HG03025 (cell line): Measurements from ENCODE around the gene TRMT6.

Experiments used
- ATAC-seq: cut with Tn5 transposase; IDR thresholded peaks from one replicate; pipeline ENCODE4 v1.9.1; 2021; ENCODE audit warnings: mild to moderate bottlenecking, moderate library complexity; ENCODE audit not compliant: unreplicated experiment, low FRiP score

Gene TRMT6

DNA sequence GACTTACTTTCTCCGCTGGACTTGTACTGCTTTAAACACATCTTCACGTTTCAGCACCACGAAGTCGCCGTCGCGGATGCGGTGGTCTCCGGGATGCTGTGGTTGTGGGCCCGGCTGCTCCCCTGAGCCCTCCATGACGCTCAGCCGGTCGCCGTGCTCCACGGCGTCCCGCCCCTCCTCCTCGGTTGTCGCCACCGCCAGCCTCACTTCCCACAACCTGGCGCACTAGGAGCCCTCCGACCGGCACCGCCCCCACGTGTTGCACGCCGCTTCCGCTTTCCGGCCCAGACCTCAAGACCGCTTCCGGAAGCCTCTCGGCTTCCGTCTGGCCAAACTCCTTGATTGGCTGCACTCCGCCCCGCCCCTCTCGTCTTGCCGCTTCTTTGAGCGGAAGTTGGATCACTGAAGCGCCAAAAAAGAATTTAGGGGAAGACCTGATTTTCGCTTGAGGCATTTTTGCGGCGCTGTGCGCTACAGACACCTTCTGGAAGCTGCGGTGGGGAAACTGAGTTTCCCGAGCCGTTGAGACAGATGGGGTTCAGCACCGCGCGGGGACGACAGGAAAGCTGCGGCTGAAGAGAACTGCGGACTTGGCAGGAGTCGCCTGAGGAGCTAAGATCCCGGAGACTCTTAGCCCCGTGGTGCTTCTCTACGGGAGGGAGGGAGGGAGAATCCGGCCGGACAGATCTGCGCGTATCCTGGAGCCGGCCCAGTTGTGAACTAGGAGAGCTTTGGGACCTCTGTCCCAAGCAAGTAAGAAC lies at the start of gene TRMT6, which contains the start of gene MCM8:
Gene TRMT6, minus strand, starts transcription at position 263 of the 761 bp plus-strand sequence. Its CDS starts 128 bp downstream, at position 135.
Gene MCM8, plus strand, starts transcription at position 382 of the 761 bp plus-strand sequence. CDS start 1,364 bp downstream, outside the sequence.
- ATAC-seq: peak; percentile 94

DNA sequence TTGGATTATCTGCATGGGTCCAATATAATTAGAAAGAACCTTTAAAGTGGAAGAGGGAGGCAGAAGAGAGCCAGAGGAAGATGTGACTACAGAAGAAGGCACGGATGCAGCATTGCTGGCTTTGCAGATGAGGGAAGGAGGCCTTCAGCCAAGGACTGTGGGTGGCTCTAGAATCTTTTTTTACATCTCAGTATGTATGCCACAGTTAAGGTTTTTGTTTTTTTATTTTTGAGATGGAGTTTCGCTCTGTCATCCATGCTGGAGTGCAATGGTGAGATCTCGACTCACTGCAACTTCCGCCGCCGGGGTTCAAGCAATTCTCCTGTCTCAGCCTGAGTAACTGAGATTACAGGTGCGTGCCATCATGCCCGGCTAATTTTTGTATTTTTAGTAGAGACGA lies 49.5 kb upstream of the TRMT6 start:
- ATAC-seq: no peak

DNA sequence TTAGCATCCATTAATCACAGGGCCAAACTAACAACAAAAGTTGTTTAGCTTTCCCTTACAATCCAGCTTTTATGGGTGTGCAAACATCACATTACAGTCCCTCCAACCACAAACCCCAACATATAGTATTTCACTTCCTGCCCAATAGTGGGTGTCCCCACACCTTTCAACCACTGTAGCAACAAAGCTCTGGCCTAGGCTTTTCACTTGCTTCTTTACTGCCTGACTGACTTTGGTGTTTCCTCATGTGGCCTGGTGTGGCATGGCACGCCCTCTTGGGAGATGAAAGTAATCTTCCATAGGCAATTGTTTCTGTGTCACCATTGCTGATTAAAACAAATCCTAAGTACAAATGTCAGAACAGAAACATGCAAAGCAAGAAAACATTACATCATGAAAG lies 46.4 kb upstream of the TRMT6 start:
- peak; percentile 87 for ATAC-seq

DNA sequence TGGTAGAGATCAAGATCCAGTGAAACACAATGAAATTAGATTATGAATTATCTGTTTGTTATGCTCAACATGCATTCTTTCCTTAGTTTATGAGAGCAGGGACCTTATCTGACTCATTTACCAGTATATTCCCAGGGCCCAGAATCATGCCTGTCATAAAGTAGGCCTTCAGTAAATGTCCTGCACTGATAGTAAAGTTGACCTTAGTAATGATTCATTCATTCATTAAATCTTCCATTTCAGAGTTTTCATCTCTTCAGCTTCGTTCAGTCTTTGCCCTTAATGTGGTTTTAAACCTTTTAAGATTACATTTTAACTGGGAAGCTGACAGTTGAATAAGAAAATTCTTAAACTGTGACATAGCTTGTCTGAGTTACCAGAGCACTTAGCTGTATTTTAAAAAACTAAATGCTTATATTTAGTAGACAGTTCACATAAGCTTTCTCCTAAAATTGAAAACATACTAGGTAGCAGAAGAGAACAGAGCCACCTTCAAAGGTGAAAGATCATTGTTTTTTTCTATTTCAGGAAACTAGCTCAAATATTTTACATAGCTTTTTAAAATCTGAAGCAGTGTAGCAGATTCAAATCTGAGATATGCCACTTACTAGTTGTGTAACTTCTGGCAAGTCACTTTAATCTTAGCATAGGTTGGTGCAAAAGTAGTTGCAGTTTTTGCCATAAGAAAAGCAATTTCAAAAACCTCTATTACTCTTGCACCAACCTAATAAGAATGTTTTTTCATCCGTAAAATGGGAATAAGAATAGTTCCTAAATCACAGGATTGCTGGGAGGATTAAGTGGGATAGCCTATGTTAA lies 41.5 kb upstream of the TRMT6 start:
- ATAC-seq: no peak

- no peak for ATAC-seq
Observed at GRCh38 chr20:5990946-5991345, 40.6 kb upstream of the TRMT6 start.

GRCh38 chr20:5989539-5989938 lies 39.2 kb upstream of the TRMT6 start:
- ATAC-seq: no peak

- ATAC-seq: no peak
Observed at GRCh38 chr20:5987383-5987782, 37.0 kb upstream of the TRMT6 start.

GRCh38 chr20:5980720-5981538 lies 30.6 kb upstream of the TRMT6 start:
- ATAC-seq: no peak

DNA sequence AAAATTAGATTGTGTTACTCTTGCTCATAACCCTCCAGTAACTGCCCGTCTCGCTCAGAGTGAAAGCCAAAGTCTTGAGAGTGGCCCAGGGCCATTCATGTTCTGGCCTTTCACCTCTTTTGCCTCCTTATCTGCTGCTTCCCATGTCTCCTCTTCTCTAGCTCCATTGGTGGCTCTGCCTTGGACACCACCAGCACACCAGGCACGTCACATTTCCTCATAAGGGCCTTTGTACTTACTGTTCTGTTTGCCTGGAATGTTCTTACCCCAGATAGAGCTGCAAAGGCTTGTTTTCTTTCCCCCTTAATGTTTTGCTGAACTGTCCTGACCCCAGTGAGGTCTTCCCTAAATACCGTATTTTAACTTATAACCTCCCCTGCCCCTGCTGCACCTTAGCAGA lies 29.5 kb upstream of the TRMT6 start:
- ATAC-seq: no peak

- ATAC-seq: no peak
Observed at GRCh38 chr20:5977975-5978374, 27.6 kb upstream of the TRMT6 start.

- no peak for ATAC-seq
Observed at GRCh38 chr20:5977223-5977622, 26.9 kb upstream of the TRMT6 start.

DNA sequence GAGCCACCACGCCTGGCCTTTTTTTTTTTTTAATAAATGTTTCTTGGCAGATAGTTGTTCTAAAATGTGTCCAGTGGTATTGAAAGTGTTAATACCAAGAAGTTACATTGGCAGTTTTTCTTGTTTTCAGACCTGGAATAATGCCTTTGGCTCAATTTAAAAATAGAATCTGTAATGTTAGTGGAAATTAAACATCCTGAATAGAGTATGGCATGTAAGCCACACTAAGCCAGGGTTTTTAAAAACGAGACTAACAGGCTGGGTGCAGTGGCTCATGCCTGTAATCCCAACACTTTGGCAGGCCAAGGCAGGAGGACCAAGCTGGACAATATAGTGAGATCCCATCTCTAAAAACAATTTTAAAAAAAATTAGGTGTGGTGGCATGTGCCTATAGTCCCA lies 25.4 kb upstream of the TRMT6 start:
- no peak for ATAC-seq

GRCh38 chr20:5974531-5974930 lies 24.2 kb upstream of the TRMT6 start:
- no peak for ATAC-seq

GRCh38 chr20:5973971-5974370 lies 23.6 kb upstream of the TRMT6 start:
- ATAC-seq: no peak

DNA sequence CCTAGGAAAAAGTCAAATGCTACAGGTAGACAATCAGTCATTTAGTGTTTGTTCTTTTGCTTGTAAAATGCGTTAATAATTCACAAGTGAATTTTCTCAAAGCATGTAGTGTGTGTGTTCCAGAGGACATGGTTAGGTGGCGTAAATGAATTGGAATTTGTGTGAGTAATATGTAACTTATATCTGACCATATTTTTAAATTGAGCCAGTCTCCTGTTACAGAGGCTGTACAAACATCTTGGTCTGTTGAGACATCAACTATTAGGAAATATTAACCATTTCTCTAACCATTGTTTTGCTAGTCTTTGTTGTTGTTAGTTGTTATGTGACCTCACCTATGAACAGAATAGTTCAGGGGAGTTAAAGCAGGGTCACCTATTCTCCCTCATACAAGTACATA lies 22.8 kb upstream of the TRMT6 start:
- ATAC-seq: no peak

- ATAC-seq: no peak
Observed at GRCh38 chr20:5971203-5971602, 20.9 kb upstream of the TRMT6 start.

GRCh38 chr20:5970381-5970780 lies 20.0 kb upstream of the TRMT6 start:
- no peak for ATAC-seq

GRCh38 chr20:5969940-5970339 lies 19.6 kb upstream of the TRMT6 start:
- ATAC-seq: no peak

DNA sequence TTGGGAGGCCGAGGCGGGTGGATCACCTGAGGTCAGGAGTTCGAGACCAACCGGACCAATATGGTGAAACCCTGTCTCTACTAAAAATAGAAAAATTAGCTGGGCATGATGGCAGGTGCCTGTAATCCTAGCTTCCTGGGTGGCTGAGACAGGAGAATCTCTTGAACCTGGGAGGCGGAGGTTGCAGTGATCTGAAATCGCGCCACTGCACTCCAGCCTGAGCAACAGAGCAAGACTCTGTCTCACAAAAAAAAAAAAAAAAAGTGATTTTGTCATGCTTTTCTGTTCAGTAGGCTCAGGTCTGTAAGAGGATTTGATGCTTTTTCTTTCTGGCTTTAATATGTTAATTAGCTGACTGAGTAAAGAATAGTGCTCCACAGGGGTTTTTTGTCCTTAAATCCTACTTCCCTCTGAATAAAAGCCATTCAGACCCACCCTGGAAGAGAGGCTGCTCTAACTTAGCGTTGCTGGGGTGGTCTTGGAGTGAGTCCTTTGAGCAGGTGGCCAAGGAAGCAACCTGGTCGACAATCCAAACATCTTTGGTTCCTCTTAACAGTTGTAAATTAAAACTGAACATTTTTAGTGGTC lies 19.1 kb upstream of the TRMT6 start:
- no peak for ATAC-seq

- no peak for ATAC-seq
Observed at GRCh38 chr20:5968462-5968861, 18.1 kb upstream of the TRMT6 start.
